Inferior parietal cortex (tissue), 1 donor: ENCODE measurements around the gene MACROH2A1.
A peak's percentile ranks its signal among the peaks of the same experiment; 100 is the strongest.

ENCODE experiments used
- DNase-seq: peaks from one replicate; pipeline ENCODE4 v3.0.0-alpha.2; 2016; ENCODE audit errors: extremely low spot score

MACROH2A1 gene

DNA sequence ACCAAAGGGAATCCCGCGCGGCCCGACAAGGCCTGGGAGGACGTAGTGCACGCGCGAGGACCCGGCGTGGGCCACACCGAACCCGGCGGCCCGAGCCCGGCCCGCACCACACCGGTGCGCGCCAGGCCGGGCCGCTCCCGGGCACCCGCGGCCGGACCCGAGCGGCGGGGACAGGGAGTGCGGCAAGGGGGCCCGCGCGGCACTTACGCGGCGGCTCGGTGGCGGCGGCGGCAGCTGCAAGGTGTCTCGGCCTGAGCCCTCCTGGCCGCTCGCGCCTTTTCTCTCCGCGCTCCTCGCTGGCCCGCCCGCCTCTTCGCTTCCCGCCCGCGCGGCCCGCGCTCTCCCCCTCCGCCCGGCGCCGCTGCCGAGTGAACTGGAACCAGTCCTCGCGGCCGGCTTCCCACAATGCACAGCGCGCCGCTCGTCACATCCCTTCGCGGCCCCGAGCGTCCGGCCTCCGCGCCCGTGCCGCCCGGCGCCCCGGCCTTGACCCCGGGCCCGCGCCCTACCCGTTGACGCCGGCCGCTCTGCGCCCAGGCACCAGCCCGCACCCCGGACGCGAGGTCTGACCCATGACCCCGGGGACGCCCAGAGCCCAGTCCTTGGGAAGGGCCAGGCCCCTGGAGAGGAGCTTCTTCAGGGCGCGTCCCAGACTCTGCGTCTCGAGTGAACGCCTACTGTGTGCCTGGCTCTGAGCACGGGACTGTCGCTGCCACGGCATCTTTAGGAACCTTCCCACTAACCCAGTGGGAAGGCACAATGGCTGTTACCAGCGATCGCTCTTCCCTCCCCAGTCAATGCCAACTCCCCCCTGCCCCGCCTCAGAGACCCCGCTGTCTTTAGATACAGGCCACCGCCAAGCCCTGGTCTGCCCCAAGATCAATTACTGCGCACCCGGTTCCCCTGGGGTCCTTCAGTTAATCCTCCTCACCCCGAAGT, at the start of gene MACROH2A1:
MACROH2A1 (minus strand) TSS at position 377 of the 939 bp plus-strand sequence. CDS start 10,138 bp downstream, outside the sequence.
- DNase-seq: peak; percentile 87

GRCh38 chr5:135448071-135448739, 49.2 kb upstream of the MACROH2A1 start:
- DNase-seq: no peak

GRCh38 chr5:135447298-135447929, 48.4 kb upstream of the MACROH2A1 start, which contains the start of gene DCANP1:
Gene DCANP1, minus strand, starts transcription at chr5:135447348. Its CDS starts 240 bp downstream, at chr5:135447108.
- DNase-seq: no peak

GRCh38 chr5:135446615-135447014, 47.6 kb upstream of the MACROH2A1 start:
- no peak for DNase-seq

- no peak for DNase-seq
Observed at GRCh38 chr5:135446206-135446605, 47.2 kb upstream of the MACROH2A1 start.

- DNase-seq: no peak
Observed at GRCh38 chr5:135445306-135445985, 46.4 kb upstream of the MACROH2A1 start.

GRCh38 chr5:135444881-135445280, 45.9 kb upstream of the MACROH2A1 start:
- DNase-seq: no peak

GRCh38 chr5:135444360-135444759, 45.3 kb upstream of the MACROH2A1 start:
- no peak for DNase-seq

- DNase-seq: no peak
Observed at GRCh38 chr5:135443161-135443960, 44.3 kb upstream of the MACROH2A1 start.

- DNase-seq: no peak
Observed at GRCh38 chr5:135442431-135443160, 43.6 kb upstream of the MACROH2A1 start.

GRCh38 chr5:135441919-135442318, 42.9 kb upstream of the MACROH2A1 start:
- no peak for DNase-seq

GRCh38 chr5:135441350-135441831, 42.4 kb upstream of the MACROH2A1 start:
- no peak for DNase-seq

DNA sequence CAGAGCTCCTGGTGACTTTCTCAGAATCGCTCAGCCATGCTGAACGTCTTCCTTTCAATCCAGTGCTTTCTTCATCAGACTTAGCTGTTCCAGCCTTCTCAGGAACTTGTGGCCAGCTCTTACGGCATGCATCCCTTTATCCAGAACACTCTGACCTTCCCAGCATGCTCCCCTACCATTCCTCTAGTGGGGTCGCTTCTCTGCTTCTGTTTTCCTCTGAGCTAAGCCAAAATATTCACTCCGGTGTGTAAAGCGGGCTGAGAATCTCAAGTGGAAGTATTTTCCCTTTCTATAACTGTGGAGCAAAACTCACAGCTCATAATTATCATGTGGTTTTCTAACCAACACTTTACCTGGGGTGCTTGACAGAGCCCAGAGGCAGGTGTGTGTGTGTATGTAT, 41.9 kb upstream of the MACROH2A1 start:
- no peak for DNase-seq

- no peak for DNase-seq
Observed at GRCh38 chr5:135439231-135440205, 40.5 kb upstream of the MACROH2A1 start.

- DNase-seq: no peak
Observed at GRCh38 chr5:135438636-135439221, 39.7 kb upstream of the MACROH2A1 start.

GRCh38 chr5:135437796-135438560, 38.9 kb upstream of the MACROH2A1 start:
- DNase-seq: no peak

DNA sequence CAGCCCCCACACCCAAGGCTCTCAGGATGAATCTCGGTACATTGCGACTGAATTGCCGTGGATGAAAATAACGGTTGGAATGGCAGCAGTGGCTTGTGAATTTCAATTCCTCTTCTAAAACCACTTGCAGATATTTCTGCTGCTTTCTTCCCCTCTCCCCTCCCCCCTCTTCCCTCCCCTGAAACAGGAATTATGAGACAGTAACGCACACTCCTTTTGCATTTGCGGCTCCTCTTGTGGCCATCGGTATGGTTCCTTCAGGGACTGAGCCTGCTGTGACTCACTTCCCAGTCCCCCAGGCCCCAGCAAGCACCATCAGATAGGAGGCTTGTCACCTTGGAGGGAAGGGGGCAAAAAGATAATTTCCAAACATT, 38.4 kb upstream of the MACROH2A1 start:
- no peak for DNase-seq
